COLO829 (cell line): ENCODE measurements around the gene SSTR5.

Experiments
- DNase-seq: peaks from one replicate; pipeline ENCODE4 v3.0.0; 2012; ENCODE audit warnings: low spot score

SSTR5 gene

GRCh38 chr16:1040346-1040745, 32.2 kb upstream of the SSTR5 start:
- no peak for DNase-seq

GRCh38 chr16:1042049-1042744, 30.4 kb upstream of the SSTR5 start:
- no peak for DNase-seq

DNA sequence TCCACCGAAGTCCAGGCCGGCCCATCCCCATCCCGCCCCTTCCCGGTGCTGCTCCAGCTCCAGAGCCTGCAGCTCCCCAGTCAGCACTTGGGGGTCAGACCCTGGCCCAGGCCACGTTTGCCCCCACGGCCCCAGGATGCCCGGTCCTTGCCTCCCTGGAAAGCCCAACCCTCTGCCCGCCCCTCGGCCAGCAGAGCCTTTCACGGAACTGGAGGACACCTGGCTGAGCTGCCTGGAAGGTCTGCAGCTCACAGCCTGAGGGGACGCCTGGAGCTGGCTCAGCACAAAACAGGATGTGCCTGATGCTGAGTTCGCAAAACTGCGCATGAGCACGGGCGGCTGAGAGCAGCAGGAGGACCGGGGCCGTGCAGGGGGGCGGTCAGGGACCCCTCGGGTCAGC, 29.7 kb upstream of the SSTR5 start:
- no peak for DNase-seq

DNA sequence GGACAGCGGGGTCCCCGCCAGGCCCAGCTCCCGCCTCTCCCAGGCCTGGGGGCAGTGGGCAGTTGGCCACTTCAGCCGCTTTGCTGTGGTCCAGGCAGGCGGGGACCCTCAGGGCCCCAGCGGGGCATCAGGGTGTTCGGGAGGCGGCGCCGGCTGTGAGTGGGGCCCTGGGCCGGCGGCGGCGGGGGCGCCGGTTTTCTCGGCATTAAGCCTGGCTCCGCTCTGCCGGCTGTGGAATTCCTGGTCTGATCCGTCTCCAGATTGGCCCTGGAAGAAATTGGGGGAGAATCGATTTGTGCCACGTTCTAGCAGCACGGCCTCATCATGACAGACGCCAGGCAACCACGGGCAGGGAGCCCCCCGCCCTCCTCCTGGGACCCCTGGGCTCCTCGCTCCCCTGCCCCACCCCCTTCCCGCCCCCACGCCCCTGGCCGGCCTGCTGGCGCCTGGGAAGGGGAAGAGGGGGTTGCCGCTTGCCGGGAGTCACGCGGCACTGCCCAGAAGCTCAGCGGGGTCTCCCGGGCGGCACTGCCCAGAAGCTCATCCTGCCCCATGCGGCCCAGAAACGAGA, 28.6 kb upstream of the SSTR5 start:
- DNase-seq, result no peak

DNA sequence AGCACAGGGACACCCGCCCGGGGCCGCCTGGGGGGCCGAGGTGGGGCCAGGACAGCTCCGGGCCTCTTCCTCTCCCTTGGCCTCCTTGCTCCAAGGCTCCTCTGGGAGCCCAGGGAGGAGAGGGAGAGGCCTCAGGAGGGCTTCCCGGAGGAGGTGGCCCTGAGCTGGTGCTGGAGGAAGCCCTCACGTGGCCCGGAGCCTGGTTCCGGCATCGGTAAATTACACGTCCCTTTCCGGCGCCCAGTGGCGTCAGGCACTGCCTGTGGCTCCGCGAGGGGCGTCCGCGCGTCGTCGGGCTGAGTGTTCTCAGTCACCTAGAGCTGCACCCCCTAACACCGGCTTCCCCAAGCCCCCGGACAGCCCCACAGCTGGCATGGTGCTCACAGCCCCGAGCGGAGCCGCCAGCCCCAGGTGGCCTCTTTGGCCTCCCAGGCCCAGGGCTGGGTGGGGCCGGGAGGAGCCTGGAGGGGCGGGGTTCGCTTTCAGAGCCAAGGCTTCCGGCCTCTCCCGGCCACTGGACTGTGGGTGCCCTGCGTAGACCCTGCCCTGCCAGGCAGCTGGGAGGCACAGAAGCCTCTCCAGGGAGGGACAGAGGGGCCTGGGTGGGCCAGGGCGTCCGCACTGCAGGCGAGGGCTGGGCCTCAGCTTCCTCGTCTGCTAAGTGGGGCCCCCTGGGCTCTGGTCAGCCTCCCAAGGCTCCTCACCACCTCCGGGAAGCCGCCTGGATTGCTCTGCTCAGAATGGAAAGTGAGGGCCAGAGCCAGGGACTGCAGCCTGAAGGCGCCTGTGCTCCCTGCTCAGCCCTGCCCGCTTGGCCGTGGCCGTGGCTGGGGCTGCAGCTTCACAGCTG, 27.9 kb upstream of the SSTR5 start:
- no peak for DNase-seq

DNA sequence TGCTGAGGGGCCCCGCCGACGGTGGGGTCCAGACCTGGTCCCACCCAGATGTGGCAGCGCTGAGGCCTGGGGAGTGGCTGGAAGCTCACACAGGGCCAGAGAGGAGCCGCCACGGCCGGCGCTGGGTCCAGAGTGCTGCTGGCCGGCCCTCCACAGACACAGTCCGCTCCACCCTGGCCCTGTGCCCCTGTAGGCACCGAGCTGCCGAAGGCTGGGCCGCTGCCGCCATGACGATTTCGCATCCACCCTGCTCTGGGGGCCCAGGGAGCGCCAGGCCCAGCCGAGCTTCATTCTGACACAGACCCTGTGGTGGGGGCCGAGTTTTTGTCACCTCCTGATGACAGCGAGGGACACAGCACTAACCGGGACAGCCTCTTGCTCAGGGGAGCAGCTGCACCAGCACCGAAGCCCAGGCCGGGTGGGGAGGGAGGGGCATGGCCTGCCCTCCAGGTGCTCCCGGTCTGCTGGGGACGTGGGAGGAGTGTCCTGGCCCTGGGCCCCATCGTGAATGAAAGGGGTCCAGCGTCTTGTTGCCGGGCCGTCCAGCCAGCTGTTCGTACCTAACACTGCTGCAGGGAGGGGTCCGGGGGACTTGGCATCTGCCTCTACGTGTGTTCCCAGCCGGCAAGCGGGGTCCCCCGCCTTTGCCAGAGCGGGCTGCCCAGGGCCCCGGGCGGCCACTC, 27.1 kb upstream of the SSTR5 start:
- no peak for DNase-seq

GRCh38 chr16:1045993-1046911, 26.3 kb upstream of the SSTR5 start:
- no peak for DNase-seq

DNA sequence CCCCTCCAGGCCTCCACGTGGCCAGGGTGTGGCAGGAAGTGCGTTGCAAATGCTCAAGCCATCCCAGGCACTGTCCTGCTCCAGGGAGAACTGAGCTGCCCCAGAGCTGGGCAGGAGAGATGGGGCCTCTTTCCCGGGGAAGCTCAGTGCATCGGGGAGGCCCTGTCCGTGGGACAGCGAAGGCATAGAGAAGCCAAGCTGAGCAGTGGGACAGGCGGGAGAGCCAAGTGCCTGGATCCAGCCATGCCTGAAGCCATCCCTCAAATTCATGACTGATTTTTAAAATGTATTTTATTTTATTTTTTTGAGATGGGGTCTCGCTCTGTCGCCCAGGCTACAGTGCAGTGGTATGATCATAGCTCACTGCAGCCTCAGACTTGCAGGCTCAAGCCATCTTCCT, 25.4 kb upstream of the SSTR5 start:
- DNase-seq, result no peak

GRCh38 chr16:1047801-1048200, 24.7 kb upstream of the SSTR5 start:
- no peak for DNase-seq

- DNase-seq, result peak; percentile 35
These were observed 24.0 kb upstream of the SSTR5 start for GRCh38 chr16:1048442-1049112.

GRCh38 chr16:1049113-1049975, 23.2 kb upstream of the SSTR5 start:
- no peak for DNase-seq

GRCh38 chr16:1049976-1050247, 22.6 kb upstream of the SSTR5 start:
- no peak for DNase-seq

DNA sequence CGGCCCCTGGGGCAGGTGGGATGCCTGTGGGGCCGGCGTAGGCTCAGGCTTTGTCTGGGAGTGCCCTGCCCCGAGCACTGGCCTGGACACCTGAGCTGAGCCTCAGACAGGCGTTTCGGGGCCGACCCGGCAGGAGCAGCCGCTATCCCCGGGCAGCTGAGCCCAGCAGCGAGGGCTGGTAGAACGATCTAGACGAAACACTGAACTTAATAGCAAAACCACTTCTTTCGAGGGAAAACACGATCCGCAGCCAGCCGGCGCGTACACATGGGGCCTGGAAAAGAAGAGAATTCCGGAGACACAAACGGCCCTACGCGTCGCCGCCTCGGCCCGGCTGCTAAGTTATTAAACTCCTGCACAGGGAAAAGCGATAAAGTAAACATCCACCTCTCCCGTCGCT, 22.0 kb upstream of the SSTR5 start:
- DNase-seq, result no peak

GRCh38 chr16:1050921-1051320, 21.6 kb upstream of the SSTR5 start:
- DNase-seq, result no peak

- no peak for DNase-seq
These were observed 21.1 kb upstream of the SSTR5 start for GRCh38 chr16:1051446-1051845.

- no peak for DNase-seq
These were observed 19.8 kb upstream of the SSTR5 start for GRCh38 chr16:1052721-1053120.

- DNase-seq, result no peak
These were observed 19.4 kb upstream of the SSTR5 start for GRCh38 chr16:1053121-1053521.

DNA sequence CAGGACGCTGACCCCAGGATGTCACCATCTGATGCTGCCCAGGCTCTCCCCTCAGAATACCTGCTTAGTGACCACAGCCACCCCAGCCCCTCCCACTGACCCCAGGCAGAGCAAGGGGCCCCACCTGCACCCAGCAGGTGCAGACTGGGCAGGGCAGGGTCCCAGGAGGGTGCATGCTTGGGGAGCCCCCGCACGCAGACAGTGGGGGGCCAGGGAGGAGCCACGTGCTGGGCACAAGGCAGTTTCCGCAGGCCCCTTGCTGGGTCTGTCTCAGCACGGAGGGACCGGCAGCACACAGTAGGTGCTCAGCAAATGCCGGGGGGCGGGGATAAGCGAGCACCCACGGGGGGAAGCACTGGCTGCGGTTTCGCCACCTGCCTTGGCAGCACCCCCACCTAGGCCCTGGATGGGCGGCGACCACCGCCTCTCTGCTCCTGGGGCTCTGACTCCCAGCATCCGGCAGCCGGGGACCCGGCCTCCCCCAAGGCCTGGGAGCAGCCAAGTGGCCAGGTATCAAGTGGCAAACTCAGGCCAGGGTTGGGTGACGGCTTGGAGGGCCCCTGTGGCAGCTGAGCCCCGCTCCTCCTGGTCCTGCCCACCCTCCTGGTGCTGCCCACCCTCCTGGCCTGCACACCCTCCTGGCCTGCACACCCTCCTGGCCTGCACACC, 18.7 kb upstream of the SSTR5 start:
- no peak for DNase-seq

GRCh38 chr16:1054660-1055556, 17.6 kb upstream of the SSTR5 start:
- peak; percentile 45 for DNase-seq
